Erythroblast (primary cell): Measurements from ENCODE around the gene MYLK3.

Experiments used
- GATA1 ChIP-seq: IDR thresholded peaks from 2 replicates; pipeline ENCODE4 v1.6.1; 2011; ENCODE audit warnings: low read depth, mild to moderate bottlenecking, control low read depth, low read length, moderate library complexity
- POLR2A ChIP-seq: IDR thresholded peaks from 2 replicates; pipeline ENCODE4 v1.6.1; 2011; ENCODE audit warnings: mild to moderate bottlenecking, low read length

GRCh38 chr16:46691726-46692125 is 56.4 kb downstream of the MYLK3 start:
- TF ChIP-seq POLR2A (no peak), GATA1 (no peak)
